Inflammatory macrophage treated with lipopolysaccharide for 4 hours (primary cell): Measurements from ENCODE around the gene ZHX3.
"Not testable (repeated sequence)": the region's sequence is repeated elsewhere in the genome, so short reads cannot be mapped to it uniquely, and the experiment has no call there.

ENCODE experiments used
- DNase-seq: peaks from one replicate; pipeline ENCODE4 v3.0.0-alpha.2; 2020

ZHX3 gene

DNA sequence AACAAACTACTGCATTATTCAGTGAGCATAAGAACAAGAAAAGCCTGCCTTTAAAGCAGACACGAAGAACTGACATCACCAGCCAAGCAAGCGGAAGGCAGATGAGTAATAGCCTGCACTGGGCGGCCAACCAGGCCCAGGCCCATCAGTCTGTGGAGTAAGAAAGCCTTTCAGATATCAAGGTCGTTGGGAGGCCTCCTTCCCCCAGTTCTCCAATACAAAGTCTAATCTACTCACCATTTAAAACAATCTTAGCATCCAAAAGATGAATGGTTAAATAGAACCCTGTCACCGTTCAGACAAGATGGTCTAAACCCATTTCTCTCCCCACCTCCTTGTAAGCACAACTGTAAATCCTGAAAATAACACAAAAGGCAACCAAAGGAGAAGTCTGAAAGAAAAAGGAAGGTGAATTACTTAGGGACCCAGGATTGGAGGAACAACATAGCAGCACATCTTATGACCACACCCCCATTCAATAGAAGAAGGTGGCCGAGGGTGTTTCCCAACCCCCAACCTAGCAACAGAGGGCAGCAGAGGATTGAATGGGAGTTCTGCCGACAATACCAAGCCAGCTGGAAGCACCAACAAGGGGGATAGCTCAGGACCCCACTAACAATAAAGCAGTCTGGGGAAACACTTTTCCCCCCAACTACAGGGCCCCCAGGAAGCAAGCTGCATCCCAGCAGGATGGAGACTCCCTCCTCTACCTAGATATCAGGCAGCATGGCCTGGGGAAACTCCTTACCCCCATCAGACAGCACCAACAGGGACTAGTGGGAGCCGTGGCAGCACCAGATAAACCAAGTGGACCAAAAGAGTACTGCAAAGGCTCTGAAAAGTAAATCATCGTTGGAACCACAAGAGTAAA, 67.9 kb downstream of the ZHX3 start:
- DNase-seq: peak; percentile 27

DNA sequence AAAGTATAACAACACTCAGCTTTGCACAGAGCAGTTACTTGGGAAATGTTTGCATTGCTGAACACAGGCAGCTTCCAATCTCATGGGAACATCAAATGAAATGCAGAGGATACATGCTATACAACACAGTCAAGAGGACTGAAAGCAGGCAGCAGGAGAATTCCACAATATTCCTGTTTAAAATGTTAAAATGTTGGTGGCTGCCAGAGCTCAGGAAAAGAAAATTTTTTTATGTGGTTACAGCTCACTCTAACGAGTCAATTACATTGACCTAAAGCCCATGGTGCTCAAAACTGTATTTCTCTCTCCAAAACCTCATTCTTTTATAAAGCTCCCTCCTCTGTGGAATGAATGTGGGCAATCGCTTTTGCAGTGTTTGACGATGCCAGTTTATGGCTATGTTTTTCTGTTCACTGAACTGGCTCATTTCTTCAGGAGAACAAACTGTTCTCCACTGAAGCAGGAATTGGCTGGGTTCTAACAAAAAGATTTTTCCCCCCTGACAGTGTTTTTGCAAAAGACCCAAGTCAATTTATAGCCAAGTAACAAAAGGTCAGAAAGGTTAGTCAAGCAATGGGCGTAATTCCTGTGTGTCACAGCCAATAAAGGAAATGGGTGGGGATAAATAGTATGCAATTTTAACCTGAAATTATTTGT, 69.0 kb downstream of the ZHX3 start:
- DNase-seq: no peak

DNA sequence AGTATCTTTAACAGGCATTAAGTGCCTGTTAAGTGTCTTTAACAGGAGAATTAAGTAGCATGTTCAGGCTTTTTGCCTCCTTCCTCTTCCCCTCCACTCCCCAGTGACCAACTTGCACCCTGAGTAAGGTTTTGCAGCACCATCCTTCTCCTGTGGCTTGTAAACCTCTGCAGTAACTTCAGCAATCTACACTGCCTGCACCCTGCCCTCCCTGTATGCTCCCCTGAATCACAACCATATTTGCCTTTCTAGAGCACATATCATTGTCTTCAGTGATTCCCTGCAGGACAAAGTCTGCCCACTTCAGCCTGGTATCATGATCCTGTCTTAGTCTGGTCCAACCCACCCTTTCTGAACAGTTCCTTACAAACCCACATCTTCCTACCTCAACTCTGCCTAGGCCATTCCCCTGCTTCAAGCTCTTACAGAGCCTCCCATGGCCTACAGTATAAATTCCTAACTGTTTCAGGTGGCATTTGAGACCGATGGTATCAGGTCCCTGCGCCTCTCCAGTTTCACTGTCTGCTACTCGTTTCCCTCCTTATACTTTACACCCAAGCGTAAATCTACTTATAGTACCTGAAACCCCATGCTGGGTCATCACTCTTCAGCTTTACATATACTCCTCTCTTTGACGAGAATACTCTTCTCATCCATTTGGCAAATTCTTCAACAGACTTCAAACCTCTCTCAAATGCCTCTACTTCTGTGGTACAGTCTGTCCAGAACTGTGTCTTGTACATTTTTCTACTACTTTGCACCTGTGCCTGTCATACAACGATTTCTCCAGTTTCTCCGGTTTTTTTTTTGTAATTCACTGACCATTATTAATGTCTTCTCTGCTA, 69.8 kb downstream of the ZHX3 start:
- no peak for DNase-seq

DNA sequence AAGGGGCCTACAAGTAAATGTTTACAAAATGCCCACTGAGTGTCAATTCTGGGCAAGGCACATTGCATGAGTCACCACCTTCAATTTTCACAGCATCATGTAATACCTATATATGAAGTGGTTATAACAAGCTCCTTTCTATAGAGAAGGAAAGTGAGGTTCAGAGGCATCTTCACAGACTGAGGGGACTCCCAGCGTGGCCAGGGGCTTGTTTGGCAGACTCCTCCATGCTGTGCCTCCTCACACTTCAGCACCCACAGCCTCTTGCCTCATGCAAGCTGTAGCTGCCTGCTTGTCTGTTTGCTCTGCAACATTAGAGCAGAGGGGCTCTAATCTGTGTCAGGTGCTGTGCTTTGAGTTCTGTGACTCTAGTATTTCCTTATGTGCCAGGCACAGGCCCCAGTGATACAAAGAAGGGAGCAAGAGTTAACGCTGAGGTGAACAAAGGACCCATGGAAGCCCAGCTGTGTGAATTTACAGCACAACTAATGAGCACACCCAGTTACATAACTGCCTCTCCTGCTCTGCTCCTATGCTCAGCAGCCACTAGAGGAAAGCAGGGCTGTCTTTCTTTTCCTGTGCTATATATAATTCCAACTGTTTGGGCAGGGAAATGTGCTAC, 72.3 kb downstream of the ZHX3 start:
- DNase-seq: no peak

DNA sequence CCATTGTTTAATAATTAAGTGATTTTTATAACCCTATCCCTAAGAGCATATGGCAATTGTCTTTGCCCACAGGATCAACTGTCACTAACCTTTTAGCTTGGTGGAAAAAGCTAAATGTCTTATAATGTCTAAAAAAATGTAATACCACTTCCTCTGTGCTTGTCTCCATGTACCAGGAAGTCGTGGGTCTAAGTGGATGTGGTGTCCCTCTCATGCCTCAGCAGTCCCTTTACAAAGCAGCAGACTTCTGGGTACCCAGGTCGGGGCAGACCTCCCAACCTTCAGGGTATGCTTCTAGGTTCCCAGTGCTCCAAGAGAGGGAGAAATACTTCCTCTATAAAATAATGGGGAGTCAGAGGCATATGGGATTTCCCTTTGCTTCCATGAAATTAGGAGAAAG, 74.7 kb downstream of the ZHX3 start:
- no peak for DNase-seq

DNA sequence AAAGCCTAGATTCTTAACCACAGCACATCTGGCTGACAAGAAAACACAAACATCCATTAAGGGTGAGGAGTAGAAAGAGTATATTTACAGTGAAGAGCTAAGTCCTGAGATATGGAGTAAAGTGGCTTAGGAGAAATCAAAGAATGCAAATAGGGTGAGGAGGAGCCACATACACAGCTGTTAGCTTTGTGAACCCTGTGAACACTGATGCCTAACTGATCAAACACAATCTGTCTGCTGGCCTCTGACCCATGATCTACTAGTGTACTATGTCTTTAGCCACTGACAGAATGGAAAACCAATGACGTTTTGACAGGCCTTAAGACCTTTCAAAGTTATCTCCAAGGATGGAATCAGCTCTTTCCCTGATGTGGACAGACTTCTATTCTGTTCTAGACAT, 75.2 kb downstream of the ZHX3 start:
- no peak for DNase-seq

DNA sequence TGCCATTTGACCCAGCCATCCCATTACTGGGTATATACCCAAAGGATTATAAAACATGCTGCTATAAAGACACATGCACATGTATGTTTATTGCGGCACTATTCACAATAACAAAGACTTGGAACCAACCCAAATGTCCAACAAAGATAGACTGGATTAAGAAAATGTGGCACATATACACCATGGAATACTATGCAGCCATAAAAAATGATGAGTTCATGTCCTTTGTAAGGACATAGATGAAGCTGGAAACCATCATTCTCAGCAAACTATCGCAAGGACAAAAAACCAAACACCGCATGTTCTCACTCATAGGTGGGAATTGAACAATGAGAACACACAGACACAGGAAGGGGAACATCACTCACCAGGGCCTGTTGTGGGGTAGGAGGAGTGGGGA, 80.3 kb downstream of the ZHX3 start:
- not testable (repeated sequence) for DNase-seq

DNA sequence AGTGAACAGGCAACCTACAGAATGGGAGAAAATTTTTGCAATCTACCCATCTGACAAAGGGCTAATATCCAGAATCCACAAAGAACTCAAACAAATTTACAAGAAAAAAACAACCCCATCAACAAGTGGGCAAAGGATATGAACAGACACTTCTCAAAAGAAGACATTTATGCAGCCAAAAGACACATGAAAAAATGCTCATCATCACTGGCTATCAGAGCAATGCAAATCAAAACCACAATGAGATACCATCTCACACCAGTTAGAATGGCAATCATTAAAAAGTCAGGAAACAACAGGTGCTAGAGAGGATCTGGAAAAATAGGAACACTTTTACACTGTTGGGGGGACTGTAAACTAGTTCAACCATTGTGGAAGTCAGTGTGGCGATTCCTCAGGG, 80.7 kb downstream of the ZHX3 start:
- DNase-seq: not testable (repeated sequence)

DNA sequence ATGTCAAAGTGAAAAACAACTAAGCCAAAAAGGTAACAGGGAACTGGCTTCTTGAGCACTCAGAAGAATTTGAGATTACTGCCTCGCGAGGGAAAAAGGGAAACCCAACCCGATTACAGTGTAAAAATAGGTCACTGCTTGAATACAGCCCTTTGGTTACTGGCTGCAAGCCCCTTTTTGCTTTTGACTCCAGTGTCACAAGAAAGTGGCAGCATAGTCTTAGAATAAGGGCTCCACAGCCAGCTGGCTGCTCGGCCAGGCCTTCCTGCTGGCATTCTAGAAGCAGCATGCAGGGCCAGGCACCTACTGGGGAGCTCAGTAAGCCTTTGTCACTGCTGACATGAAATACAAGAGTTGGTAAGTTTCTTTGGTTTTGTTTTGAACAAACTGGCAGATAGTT, 83.0 kb downstream of the ZHX3 start:
- no peak for DNase-seq

DNA sequence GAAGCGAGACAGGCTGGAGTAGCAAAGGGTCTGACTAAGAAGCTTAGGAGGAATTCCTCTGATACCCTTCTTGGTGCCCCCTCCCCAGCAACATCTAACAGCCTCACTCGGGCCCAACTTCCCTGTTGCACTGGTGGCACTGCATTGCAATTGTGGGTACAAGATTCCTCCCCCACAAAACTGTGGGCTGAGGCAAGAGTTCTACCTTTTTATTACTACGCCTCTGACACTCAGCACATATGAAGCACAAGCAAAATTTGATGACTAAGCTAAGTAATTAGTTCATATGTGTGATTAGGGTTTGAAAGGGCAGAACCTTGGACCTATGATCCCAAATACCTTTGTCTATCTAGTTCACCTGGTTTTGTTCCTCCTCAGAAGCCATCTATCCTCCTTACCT, 83.5 kb downstream of the ZHX3 start:
- no peak for DNase-seq

DNA sequence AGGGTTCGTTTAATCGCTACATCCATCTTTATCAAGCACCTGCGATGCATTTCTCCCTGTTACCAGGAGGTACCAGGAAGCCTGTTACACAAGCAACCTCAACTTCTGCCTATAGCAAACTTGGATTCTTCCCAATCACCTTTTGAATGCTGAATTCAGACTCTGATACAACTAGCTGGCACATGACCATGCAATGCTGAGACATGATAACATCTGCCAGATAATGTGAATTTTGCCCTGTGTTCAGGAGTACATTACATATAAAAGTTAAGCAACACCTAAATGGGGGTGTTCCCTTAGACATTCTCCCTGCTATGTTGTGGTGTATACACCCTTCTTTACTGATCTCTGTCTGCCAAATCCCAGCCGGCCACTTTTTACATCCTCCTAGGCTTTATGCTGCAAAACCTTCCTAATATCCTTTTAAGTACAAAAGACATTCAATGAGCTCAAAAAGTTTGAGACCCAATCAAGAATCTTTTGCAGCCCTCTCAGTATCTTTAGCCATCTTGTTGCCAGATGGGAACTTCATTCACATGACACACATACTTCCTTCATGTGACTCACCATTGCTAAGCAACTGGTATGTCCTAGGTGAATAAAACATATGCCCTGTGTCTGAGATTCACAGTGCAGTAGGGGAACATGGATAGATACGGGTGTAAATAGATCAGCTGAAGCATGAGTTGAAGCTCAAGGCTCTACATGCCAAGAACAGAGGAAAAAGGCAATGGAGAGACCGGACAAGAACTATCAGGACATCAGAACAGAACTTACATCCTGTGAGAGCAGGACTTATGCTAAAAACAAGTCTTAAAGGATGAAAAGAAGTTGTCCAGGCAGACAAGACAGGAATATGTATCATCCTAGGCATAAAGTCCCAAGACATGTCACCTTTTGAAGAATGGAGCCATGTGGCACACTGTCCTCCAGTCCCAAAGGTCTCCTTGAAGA, 84.3 kb downstream of the ZHX3 start:
- DNase-seq: peak; percentile 47

DNA sequence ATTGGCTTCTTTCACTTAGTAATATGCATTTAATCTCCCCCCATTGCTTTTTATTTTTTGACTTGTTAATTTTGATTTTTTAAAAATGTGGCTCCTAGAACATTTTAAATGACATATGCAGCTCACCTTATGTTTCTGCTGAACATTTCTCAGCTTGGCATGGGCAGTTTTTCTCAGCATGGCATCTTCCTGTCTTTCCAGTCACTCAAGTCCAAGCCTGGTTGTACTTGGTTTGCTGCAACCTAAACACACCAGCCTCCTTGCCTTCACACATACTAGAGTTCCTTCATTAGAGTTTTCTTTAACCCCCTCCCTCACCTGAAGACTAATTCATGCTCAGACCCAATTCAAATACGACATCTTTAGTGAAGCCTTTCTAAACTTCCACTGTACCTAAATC, 86.4 kb downstream of the ZHX3 start:
- DNase-seq: no peak

DNA sequence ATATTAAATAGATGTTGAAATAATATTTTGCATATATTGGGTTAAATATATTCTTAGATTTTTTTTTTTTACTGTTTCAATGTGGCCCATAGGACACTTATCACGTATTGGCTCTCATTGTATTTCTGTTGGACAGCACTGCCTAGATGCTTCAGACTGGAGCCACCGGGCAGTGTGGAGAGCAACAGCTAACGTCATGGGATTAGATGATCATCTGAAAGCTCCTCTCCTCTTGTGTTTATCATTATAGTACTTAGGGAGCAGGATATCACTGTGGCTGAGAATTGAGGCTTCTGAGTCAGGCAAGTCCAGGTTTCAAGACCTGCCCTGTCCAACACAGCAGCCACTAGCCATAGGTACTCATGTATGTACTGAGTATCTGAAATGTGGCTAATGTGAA, 87.4 kb downstream of the ZHX3 start:
- no peak for DNase-seq

DNA sequence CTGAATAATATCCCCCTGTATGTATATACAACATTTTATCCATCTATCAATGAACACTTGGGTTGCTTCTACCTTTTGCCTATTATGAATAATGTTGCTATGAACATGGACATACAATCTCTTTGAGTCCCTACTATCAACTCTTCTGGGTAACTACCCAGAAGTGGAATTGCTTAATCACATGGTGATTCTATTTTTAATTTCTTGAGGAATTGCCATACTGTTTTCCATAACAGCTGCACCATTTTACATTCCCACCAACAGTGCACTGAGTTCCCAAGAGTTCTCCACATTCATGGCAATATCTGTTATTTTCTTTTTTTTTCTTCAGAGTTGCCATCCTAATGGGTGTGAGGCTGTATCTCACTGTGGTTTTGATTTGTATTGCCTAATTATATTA, 88.3 kb downstream of the ZHX3 start:
- no peak for DNase-seq

DNA sequence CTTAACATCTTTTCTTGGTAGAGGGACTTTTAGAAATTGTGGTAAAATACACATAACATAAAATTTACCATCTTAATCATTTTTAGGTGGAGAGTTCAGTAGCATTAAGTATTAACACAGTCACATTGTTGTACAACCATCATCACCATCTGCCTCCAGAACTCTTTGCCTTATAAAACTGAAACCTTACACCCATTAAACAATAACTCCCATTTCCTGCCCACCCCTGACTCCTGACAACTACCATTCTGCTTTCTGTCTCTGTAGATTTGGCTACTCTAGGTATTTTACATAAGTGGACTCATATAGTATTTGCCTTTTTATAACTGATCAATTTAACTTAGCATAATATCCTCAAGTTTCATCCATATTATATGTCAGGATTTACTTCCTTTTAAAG, 88.7 kb downstream of the ZHX3 start:
- DNase-seq: no peak

DNA sequence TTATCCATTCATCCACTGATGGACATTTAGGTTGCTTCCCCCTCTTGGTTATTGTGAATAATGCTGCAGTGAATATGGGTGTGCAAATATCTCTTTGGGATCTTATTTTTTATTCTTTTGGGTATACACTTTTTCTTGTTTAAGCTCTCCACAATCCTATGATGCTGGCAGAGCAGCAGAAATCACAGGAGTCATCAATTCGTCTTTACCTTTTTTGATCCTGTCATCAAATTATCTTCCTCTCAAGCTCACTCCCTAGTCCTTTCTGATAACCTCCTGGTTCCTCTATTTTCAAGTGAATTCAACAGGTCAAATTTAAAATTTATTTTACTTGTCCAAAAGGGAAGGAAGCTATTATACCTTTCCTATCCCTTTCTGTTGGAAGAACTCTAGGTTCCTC, 91.1 kb downstream of the ZHX3 start:
- no peak for DNase-seq

DNA sequence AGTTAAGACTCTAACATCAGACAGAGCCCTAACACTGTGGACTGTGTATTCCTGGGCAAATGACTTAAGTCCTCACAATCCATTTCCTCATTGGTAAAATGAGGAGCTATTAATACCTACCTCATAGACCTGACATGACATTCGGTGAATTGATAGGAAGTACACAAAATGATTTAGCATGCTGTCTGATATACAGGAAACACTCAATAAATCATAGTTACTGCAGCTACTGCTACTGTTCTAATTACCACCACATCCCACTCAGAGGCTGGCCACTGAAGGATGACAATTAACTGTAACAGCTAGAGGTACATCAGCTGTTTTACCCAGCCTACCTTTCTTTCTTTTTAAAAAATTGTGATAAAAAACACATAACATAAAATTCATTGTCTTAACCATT, 92.4 kb downstream of the ZHX3 start:
- no peak for DNase-seq

DNA sequence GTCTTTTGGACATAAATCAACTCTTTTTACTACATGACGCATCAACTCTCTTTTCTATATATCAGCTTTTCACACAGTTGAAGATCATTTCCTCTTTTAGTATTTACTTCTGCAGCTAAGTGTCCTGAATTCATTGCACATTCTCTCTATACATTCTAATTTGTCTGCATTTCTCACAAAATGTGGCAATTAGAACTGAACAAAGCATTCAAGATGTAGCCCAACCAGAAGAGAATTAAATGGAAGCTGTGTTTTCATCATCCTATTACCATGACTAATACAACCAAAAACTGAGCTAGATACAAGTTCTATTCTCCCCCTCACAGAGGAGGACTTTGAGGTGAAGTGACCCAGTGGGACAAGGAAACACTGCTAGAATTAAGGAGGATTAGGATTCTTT, 93.2 kb downstream of the ZHX3 start:
- DNase-seq: no peak

DNA sequence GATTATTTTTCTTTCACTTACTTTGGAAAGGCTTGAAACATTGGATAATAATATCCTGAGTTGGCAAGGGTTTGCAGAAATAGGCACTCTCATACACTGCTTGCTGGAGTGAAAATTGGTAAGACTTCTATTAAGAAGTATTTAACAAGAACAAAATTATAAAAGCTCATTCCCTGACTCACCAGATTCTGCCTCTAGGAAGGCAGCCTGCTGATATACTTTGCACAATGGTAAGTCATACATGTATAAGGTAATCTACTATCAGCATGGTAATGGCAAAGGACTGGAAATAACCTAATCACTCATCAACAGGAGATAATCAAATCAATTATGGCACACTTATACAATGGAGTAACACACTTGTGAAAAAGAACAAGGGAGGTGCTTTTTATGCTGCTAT, 94.4 kb downstream of the ZHX3 start:
- no peak for DNase-seq

DNA sequence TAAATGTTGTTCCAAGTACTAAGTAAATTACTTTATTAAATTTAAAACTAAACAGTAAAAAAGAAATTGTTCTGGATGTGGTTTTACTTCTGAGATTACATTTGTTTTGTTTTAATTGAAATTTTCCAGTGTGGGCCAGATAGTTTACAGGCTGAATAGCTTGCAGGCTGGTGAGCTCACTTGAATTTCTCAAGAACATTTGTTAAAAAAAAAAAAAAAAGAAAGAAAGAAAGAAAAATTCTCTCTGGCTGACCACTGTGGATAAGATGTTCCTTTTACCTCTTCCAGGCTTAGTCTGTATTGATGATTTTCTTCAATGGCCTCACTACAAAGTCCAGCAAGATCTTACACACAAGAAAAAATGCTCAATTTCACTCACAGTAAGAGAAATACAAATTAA, 94.8 kb downstream of the ZHX3 start:
- DNase-seq: no peak

DNA sequence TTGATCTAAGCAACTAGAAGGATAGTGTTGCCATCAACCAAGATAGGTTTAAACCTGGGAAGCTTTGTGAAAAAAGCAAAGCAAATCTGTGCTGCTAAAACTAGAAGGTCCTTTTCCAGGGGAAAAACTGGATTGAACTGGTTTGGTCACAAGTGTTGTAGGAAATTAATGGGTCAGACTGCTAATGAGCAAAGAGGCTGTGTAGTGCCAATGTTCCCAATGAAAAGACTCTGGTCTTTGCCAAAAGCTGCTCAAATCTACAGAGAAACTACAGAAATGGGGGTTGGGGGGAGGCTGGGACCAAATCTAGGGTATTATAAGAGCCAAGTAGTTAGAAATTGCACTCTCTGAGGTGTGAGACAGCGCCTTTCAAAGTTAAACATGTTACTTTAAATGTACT, 95.2 kb downstream of the ZHX3 start:
- no peak for DNase-seq

DNA sequence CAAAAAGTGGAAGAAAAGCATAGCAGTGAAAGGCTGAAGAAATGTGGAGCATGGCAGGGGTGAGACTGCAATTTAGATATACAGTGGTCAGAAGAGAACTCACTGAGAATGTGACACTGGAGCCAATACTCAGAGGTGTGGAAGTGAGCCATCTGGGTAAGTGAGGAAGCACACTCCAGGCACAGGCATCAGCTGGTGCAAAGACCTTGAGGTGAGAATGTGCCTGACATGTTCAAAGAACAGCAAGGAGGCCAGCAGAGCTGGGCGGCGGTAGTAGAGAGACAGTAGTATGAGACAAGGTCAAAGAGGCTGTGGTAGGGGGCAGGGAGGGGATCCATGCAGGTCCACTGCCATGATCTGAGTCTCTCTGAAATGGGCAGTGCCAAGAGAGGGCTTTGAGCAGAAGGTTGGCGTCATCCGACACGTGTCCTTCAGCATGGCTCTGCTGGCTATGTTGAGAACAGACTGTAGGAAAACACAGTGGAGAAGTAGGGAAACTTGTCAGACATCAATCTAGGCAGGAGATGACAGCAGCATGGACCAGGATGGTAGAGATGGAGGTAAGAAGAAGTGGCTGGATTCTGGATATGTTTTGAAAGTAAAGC, 95.8 kb downstream of the ZHX3 start:
- DNase-seq: no peak
